Vagina (tissue), 2 donors: ENCODE results near the gene TRIM3. TPM values are rescaled to one million over a fixed set of nuclear protein-coding genes. Genes with fewer than 3 reads are reported as not detected.

ENCODE experiments used
- DNase-seq, 2 donors: peaks; one replicate each; pipeline ENCODE4 v3.0.0-alpha.2; 2017; ENCODE audit errors: extremely low spot score in 2 of 2
- H3K27ac ChIP-seq: fragments of 200-600 bp; sonication (generic); one replicate; pipeline ENCODE4 v1.5.1; 2019
- H3K27me3 ChIP-seq: fragments of 200-600 bp; sonication (generic); one replicate; pipeline ENCODE4 v1.5.1; 2019
- H3K36me3 ChIP-seq, 2 donors: fragments of 200-600 bp; sonication (generic); one replicate each; pipeline ENCODE4 v1.5.1; 2017 to 2019
- H3K4me1 ChIP-seq: fragments of 200-600 bp; sonication (generic); one replicate; pipeline ENCODE4 v1.5.1; 2019
- H3K4me3 ChIP-seq, 2 donors: fragments of 200-600 bp; sonication (generic); 1 replicate in 1 of 2; 2 replicates in 1 of 2; pipeline ENCODE4 v1.5.1; 2016 to 2019
- H3K9me3 ChIP-seq: fragments of 200-600 bp; sonication (generic); one replicate; pipeline ENCODE4 v1.5.1; 2019
- POLR2A ChIP-seq, 2 donors: fragments of 450-650 bp; IDR thresholded peaks; one replicate each; pipeline ENCODE4 v1.6.1; 2017; ENCODE audit warnings: antibody characterized with exemption in 2 of 2, mild to moderate bottlenecking in 2 of 2, moderate library complexity in 2 of 2
- POLR2AphosphoS5 ChIP-seq, 2 donors: sonication (generic); formaldehyde crosslinking; IDR thresholded peaks; one replicate each; pipeline ENCODE4 v1.9.0; 2017; ENCODE audit warnings: antibody characterized with exemption in 2 of 2, mild to moderate bottlenecking in 2 of 2, low read depth in 1 of 2; ENCODE audit not compliant: insufficient read depth in 1 of 2
- intact Hi-C: fragments of 100-400 bp; cut with DNase I; formaldehyde crosslinking; loops from one replicate; pipeline ENCODE4 v1.15.1; 2023
- total RNA-seq: library from RNA; depleted of rRNA; stranded (reverse); fragments of >200 nt; gene quantifications from one replicate; pipeline ENCODE4 v1.2.3, GENCODE V29; 2016
- TF ChIP-seq, protein P1 (sequence below), 3 experiments: fragments of 450-650 bp in 2 of 3; fragments of 200-600 bp in 1 of 3; sonication (generic) in 1 of 3; IDR thresholded peaks; one replicate each; pipeline ENCODE4 v1.5.1; 2017 to 2019; ENCODE audit warnings: antibody characterized with exemption in 3 of 3, mild to moderate bottlenecking in 2 of 3, moderate library complexity in 2 of 3

Gene TRIM3
- total RNA-seq, 1 donor from 2014 or later = 27.5 TPM

DNA sequence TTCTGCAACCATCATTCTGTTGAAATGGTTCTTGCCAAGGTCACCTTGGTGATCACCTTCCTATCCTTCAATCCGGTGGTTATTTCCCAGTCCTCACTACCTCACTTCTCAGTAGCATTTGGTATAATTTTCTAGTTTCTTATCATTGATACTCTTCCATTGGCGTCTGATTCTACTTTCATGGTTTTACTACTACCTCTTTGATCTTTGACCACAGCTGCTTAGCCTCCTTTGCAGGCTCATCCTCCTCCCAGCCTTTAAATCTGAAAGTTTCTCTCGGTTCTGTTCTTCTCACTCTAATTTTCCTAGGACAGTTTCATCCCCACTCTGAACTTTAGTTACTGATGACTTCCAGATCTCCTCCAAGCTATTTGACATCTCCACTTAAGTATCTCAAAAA, 12.5 kb upstream of the TRIM3 start:
- peaks cover 19% of the 10 kb centered on the region for H3K4me1 ChIP-seq
- H3K36me3 ChIP-seq = peaks cover 0 to 41% of the 10 kb centered on the region in 2 donors
- DNase-seq = no peak
- H3K27ac ChIP-seq = no peak overlapping the region
- no peaks in the 10 kb centered on the region for H3K27me3 ChIP-seq
- TF ChIP-seq POLR2A (IDR thresholded peaks at IDR 0.05) (no peak), POLR2AphosphoS5 (IDR thresholded peaks at IDR 0.05; ENCODE audit: insufficient read depth in 1 of 2, low read depth in 1 of 2) (no peak)
- TF ChIP-seq, protein P1, sequence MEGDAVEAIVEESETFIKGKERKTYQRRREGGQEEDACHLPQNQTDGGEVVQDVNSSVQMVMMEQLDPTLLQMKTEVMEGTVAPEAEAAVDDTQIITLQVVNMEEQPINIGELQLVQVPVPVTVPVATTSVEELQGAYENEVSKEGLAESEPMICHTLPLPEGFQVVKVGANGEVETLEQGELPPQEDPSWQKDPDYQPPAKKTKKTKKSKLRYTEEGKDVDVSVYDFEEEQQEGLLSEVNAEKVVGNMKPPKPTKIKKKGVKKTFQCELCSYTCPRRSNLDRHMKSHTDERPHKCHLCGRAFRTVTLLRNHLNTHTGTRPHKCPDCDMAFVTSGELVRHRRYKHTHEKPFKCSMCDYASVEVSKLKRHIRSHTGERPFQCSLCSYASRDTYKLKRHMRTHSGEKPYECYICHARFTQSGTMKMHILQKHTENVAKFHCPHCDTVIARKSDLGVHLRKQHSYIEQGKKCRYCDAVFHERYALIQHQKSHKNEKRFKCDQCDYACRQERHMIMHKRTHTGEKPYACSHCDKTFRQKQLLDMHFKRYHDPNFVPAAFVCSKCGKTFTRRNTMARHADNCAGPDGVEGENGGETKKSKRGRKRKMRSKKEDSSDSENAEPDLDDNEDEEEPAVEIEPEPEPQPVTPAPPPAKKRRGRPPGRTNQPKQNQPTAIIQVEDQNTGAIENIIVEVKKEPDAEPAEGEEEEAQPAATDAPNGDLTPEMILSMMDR (IDR thresholded peaks at IDR 0.05) = no peak
- intact Hi-C loops = no loop called here
- H3K9me3 ChIP-seq = no peaks in the 10 kb centered on the region
- H3K4me3 ChIP-seq = no peak overlapping the region

DNA sequence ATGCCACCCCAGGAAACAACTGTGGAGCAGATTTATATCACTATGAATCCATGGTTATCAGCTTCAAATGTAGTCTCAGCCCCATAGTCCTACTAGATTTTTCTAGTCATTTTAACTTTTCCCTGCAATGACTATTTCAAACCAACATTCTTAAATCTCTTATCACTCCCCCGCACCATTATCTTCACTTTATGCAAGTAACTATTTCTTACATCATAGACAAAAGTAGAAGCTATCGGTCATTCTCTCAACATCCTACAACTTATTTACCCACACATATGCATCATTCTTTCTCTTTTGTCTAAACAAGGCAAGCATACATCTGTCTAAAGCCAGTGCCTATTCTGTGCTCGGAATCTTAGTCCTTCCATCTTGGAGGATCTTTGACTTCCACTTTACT, 11.9 kb upstream of the TRIM3 start:
- TF ChIP-seq POLR2AphosphoS5 (IDR thresholded peaks at IDR 0.05; ENCODE audit: insufficient read depth in 1 of 2, low read depth in 1 of 2) (no peak), POLR2A (IDR thresholded peaks at IDR 0.05) (no peak)
- no peak for DNase-seq
- H3K4me3 ChIP-seq = no peak overlapping the region
- H3K27ac ChIP-seq = no peak overlapping the region
- peaks cover 23% of the 10 kb centered on the region for H3K4me1 ChIP-seq
- no peaks in the 10 kb centered on the region for H3K27me3 ChIP-seq
- H3K9me3 ChIP-seq = no peaks in the 10 kb centered on the region
- intact Hi-C loops = no loop called here
- peaks cover 0 to 41% of the 10 kb centered on the region in 2 donors for H3K36me3 ChIP-seq

DNA sequence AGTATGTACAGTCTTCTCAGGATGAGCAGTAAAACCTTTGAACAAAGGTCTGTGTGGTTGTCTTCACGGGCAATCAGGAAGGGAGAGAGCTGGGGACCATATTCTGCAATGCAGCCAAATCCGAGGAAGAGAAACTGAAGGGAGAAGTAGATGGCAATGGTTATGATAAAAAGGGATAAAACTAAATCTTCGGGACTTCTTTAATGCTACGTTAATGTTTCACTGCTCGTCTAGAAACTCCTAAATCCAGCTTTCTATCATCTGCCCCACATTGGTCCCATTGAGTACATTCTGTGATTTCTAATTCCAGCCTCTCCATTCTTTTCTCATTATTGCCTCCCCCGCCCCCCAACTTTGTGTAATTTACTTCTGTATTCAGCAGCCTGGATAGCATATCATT, 9.3 kb upstream of the TRIM3 start:
- no peaks in the 10 kb centered on the region for H3K9me3 ChIP-seq
- H3K27me3 ChIP-seq = no peaks in the 10 kb centered on the region
- DNase-seq = no peak
- peaks cover 37% of the 10 kb centered on the region for H3K4me1 ChIP-seq
- H3K27ac ChIP-seq = peak overlapping the region; percentile 95
- TF ChIP-seq POLR2A (IDR thresholded peaks at IDR 0.05) = no peak
- TF ChIP-seq, protein P1 (IDR thresholded peaks at IDR 0.05) = no peak
- no peak for TF ChIP-seq POLR2AphosphoS5 (IDR thresholded peaks at IDR 0.05; ENCODE audit: insufficient read depth in 1 of 2, low read depth in 1 of 2)
- intact Hi-C loops = no loop called here
- H3K36me3 ChIP-seq = peaks cover 0 to 43% of the 10 kb centered on the region in 2 donors
- H3K4me3 ChIP-seq = no peak overlapping the region

DNA sequence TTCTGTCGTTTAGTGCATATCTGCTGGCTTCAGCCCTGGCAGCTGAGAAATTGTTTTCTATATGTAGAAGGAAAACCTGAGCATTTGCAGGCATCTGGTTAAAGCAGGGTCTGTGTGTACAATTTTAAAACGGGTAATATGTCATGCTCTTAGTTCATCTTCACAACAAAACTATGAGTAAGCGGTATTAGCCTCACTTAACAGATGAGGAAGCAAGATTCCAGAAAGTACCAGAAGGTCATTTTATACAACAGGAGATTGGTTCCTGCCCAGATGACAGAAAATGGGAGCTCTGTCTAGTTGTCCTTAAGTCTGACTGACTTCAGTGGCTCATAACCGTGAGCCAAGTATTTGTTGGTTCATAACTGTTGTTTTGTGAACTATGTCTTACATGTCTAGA, 8.7 kb upstream of the TRIM3 start:
- H3K9me3 ChIP-seq = no peaks in the 10 kb centered on the region
- H3K4me3 ChIP-seq = peak overlapping the region; percentile 66 to 70
- H3K27ac ChIP-seq = peak overlapping the region; percentile 95
- H3K27me3 ChIP-seq = no peaks in the 10 kb centered on the region
- intact Hi-C loops = no loop called here
- peaks cover 37% of the 10 kb centered on the region for H3K4me1 ChIP-seq
- TF ChIP-seq POLR2A (IDR thresholded peaks at IDR 0.05) (no peak), POLR2AphosphoS5 (IDR thresholded peaks at IDR 0.05; ENCODE audit: insufficient read depth in 1 of 2, low read depth in 1 of 2) (no peak)
- TF ChIP-seq, protein P1 (IDR thresholded peaks at IDR 0.05) = no peak
- DNase-seq = no peak
- peaks cover 0 to 45% of the 10 kb centered on the region in 2 donors for H3K36me3 ChIP-seq

DNA sequence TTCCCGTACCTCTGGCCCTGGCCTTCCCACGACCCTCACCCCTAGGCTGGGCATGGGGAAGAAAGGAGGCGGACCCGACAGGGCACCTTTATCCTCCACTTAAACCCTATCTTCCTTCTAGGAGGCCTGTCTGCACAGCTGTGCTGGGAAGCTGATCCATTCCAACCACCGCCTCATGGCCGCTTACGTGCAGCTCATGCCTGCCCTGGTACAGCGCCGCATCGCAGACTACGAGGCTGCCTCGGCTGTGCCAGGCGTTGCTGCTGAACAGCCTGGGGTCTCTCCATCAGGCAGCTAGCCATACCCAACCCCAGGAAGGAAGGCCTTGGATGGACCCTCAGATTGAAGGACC, 8.2 kb upstream of the TRIM3 start:
- Histone ChIP-seq H3K36me3 (peaks cover 0 to 46% of the 10 kb centered on the region in 2 donors), H3K27me3 (no peaks in the 10 kb centered on the region), H3K27ac (peak overlapping the region; percentile 95), H3K4me3 (peak overlapping the region; percentile 66 to 70), H3K4me1 (peaks cover 37% of the 10 kb centered on the region), H3K9me3 (no peaks in the 10 kb centered on the region)
- TF ChIP-seq POLR2AphosphoS5 (IDR thresholded peaks at IDR 0.05; ENCODE audit: insufficient read depth in 1 of 2, low read depth in 1 of 2) (no peak), POLR2A (IDR thresholded peaks at IDR 0.05) (no peak)
- TF ChIP-seq, protein P1 (IDR thresholded peaks at IDR 0.05) = no peak
- no peak for DNase-seq
- intact Hi-C loops = no loop called here
